Measurements from ENCODE around the gene TROAP. TPM values are rescaled to one million over a fixed set of nuclear protein-coding genes. Genes with fewer than 3 reads are reported as not detected.
"Not testable (repeated sequence)": the region's sequence is repeated elsewhere in the genome, so short reads cannot be mapped to it uniquely, and the experiment has no call there.

Gene TROAP
- total RNA-seq, 1 donor from 2014 or later, result 66.3 TPM

DNA sequence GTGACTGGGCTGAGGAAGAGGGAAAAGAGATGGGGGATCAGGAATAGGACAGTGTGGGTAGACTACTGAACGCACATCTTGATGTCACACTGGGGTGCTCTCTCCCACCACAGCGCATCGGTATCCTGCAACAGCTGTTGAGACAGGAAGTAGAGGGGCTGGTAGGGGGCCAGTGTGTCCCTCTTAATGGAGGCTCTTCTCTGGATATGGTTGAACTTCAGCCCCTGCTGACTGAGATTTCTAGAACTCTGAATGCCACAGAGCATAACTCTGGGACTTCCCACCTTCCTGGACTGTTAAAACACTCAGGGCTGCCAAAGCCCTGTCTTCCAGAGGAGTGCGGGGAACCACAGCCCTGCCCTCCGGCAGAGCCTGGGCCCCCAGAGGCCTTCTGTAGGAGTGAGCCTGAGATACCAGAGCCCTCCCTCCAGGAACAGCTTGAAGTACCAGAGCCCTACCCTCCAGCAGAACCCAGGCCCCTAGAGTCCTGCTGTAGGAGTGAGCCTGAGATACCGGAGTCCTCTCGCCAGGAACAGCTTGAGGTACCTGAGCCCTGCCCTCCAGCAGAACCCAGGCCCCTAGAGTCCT, 7.1 kb downstream of the TROAP start:
- DNase-seq (ENCODE audit: extremely low spot score, unreplicated experiment), result no peak
- TF ChIP-seq, protein P1, sequence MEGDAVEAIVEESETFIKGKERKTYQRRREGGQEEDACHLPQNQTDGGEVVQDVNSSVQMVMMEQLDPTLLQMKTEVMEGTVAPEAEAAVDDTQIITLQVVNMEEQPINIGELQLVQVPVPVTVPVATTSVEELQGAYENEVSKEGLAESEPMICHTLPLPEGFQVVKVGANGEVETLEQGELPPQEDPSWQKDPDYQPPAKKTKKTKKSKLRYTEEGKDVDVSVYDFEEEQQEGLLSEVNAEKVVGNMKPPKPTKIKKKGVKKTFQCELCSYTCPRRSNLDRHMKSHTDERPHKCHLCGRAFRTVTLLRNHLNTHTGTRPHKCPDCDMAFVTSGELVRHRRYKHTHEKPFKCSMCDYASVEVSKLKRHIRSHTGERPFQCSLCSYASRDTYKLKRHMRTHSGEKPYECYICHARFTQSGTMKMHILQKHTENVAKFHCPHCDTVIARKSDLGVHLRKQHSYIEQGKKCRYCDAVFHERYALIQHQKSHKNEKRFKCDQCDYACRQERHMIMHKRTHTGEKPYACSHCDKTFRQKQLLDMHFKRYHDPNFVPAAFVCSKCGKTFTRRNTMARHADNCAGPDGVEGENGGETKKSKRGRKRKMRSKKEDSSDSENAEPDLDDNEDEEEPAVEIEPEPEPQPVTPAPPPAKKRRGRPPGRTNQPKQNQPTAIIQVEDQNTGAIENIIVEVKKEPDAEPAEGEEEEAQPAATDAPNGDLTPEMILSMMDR (conservative IDR thresholded peaks at IDR 0.05), result no peak
- Mint-ChIP-seq H3K36me3 (peaks cover 8% of the 10 kb centered on the region), H3K4me3 (no peak overlapping the region), H3K27me3 (peaks cover 12% of the 10 kb centered on the region), H3K9me3 (no peaks in the 10 kb centered on the region), H3K27ac (no peak overlapping the region), H3K4me1 (ENCODE audit: unreplicated experiment) (peaks cover 10% of the 10 kb centered on the region)

DNA sequence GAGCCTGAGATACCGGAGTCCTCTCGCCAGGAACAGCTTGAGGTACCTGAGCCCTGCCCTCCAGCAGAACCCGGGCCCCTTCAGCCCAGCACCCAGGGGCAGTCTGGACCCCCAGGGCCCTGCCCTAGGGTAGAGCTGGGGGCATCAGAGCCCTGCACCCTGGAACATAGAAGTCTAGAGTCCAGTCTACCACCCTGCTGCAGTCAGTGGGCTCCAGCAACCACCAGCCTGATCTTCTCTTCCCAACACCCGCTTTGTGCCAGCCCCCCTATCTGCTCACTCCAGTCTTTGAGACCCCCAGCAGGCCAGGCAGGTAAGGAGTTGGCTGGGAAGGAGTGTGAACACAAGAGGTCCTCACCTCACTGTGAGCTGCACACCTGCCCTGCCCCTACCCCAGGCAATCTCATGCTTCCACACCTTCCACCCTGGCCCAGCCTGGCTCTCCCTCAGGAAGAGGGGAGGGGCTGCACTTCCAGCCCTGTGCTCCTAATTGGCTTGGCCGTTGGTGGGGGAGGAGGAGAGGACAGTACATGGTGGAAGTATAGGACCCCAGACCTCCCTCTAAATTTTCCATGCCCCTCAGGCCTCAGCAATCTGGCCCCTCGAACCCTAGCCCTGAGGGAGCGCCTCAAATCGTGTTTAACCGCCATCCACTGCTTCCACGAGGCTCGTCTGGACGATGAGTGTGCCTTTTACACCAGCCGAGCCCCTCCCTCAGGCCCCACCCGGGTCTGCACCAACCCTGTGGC, 7.8 kb downstream of the TROAP start:
- TF ChIP-seq, protein P1 (conservative IDR thresholded peaks at IDR 0.05), result no peak
- Mint-ChIP-seq H3K36me3 (peaks cover 8% of the 10 kb centered on the region), H3K9me3 (no peaks in the 10 kb centered on the region), H3K4me3 (no peak overlapping the region), H3K27ac (no peak overlapping the region), H3K27me3 (peaks cover 19% of the 10 kb centered on the region), H3K4me1 (ENCODE audit: unreplicated experiment) (peaks cover 10% of the 10 kb centered on the region)
- DNase-seq (ENCODE audit: extremely low spot score, unreplicated experiment), result no peak

DNA sequence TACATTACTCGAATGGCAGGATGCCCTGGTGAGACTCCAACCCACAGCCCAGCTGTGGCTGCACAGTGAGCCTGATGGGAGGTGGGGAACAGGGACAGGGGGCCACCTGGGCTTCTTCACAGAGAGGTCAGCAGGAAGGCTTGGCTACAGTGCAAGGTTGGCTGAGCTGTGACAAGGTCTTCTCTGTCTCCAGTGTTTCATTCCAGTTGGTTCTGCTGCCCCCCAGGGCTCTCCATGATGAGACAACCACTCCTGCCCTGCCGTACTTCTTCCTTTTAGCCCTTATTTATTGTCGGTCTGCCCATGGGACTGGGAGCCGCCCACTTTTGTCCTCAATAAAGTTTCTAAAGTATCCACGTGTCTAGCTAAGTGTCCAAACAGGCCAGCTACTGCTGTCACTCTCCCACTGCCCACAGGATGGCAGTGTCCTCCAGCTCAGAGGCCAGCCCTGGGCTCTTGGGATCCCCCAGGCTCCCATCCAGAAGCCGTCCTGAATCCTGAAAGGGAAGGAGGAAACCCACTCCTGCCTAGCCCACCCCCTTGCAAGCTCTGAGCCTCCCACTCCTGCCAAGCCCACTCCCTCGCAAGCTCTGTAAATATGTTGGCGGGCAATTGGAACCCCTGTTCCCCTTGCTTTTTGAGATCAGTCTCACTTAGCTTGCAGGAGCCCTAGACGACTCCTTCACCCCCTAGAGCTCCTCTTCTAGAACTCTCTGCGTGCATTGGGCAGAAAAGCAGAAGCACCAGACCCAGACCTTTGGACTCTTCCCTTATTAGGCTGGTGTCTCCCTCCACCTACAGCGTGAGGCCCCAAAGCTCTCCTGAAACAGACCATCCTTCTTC, 8.5 kb downstream of the TROAP start:
- peaks cover 10% of the 10 kb centered on the region for H3K4me1 Mint-ChIP-seq (ENCODE audit: unreplicated experiment)
- peak overlapping the region; percentile 4 for H3K4me3 Mint-ChIP-seq
- no peaks in the 10 kb centered on the region for H3K9me3 Mint-ChIP-seq

DNA sequence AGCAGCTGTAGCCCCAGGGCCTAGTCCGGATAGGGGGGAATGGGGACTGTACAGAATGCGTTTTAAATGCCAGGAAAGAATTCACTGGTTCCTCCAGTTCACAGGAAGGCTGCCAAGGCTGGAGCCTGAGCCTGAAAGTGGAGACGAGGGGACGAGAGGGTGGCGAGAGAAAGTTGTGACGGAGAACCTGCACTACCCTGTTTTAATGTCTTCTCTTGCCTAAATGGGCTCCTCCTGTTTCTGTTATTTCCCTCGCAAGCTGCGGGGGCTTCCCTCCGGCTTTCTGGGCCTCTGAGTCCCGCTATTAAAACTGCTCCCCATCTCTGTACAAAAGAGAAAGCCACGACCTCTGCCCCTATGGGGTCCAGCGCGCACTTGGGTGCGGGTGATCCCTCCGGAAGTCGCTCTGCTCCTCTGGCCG, 9.4 kb downstream of the TROAP start:
- Mint-ChIP-seq H3K9me3 (no peaks in the 10 kb centered on the region), H3K27me3 (peaks cover 30% of the 10 kb centered on the region), H3K4me3 (no peak overlapping the region), H3K36me3 (peaks cover 8% of the 10 kb centered on the region), H3K27ac (peak overlapping the region; percentile 23), H3K4me1 (ENCODE audit: unreplicated experiment) (peaks cover 14% of the 10 kb centered on the region)
- no peak for DNase-seq (ENCODE audit: extremely low spot score, unreplicated experiment)
- TF ChIP-seq, protein P1 (conservative IDR thresholded peaks at IDR 0.05), result no peak

More for the DNA sequence above, 8.5 kb downstream of the TROAP start:
- TF ChIP-seq, protein P1 (conservative IDR thresholded peaks at IDR 0.05), result peak; percentile 84
- peak overlapping the region; percentile 23 for H3K27ac Mint-ChIP-seq
- H3K27me3 Mint-ChIP-seq, result peaks cover 22% of the 10 kb centered on the region
- H3K36me3 Mint-ChIP-seq, result peaks cover 8% of the 10 kb centered on the region
- DNase-seq (ENCODE audit: extremely low spot score, unreplicated experiment), result no peak

DNA sequence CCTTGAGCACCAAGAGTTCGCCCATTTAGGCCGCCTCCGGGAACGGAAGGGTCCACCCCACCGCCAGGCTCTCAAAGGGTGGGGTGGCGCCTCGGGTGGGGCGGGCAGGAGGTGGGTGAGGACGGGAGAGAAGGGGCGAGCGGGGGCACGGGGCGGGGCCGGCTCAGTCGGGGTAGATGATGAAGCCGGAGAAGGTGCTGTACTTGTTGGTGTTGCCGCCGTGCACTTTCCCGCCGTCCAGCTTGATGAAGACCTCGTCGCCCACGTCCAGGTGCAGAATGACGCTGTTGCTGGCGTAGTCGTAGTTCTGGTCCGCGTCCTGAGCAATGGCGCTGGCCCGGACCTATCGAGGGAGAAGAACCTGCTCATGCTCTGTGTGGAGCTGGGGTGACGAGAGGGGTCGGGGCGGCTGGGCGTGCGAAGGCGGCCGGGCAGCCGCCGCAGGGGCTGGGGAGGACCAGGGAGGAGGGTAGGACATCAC, 9.9 kb downstream of the TROAP start:
- peaks cover 35% of the 10 kb centered on the region for H3K27me3 Mint-ChIP-seq
- H3K9me3 Mint-ChIP-seq, result no peaks in the 10 kb centered on the region
- H3K27ac Mint-ChIP-seq, result no peak overlapping the region
- no peak for DNase-seq (ENCODE audit: extremely low spot score, unreplicated experiment)
- TF ChIP-seq, protein P1 (conservative IDR thresholded peaks at IDR 0.05), result no peak
- H3K36me3 Mint-ChIP-seq, result peaks cover 4% of the 10 kb centered on the region
- peaks cover 19% of the 10 kb centered on the region for H3K4me1 Mint-ChIP-seq (ENCODE audit: unreplicated experiment)
- no peak overlapping the region for H3K4me3 Mint-ChIP-seq

DNA sequence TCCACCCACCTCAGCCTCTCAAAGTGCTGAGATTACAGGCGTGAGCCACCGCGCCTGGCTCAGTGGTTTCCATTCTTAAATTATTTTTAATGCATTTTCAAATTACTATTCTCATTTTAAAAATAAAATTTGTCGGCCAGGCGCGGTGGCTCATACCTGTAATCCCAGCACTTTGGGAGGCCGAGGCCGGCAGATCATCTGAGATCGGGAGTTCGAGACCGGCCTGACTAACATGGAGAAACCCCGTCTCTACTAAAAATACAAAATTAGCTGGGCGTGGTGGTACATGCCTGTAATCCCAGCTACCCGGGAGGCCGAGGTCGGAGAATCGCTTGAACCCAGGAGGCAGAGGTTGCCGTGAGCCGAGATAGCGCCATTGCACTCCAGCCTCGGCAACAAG, 10.7 kb downstream of the TROAP start:
- Mint-ChIP-seq H3K4me1 (ENCODE audit: unreplicated experiment) (peaks cover 26% of the 10 kb centered on the region), H3K27me3 (peaks cover 43% of the 10 kb centered on the region)
- H3K4me3 Mint-ChIP-seq; H3K36me3 Mint-ChIP-seq; DNase-seq (ENCODE audit: extremely low spot score, unreplicated experiment); H3K27ac Mint-ChIP-seq; H3K9me3 Mint-ChIP-seq: not testable (repeated sequence)
